ENCODE data around the gene TDRD9. TPM values are rescaled to one million over a fixed set of nuclear protein-coding genes. Genes with fewer than 3 reads are reported as not detected.

TDRD9 gene
- total RNA-seq, 6 donors from 2014 or later: 3.1 to 7.9 (median 5.1) TPM

GRCh38 chr14:103909531-103910261 lies 18.6 kb upstream of the TDRD9 start:
- no peaks in the 10 kb centered on the region for H3K27me3 ChIP-seq
- H3K36me3 ChIP-seq: peaks cover 22 to 39% (median 34%) of the 10 kb centered on the region in 4 donors
- H3K4me3 ChIP-seq: peak overlapping the region in 2 of 4 donors; percentile 1 to 14
- TF ChIP-seq POLR2AphosphoS5 (IDR thresholded peaks at IDR 0.05) (no peak), POLR2A (IDR thresholded peaks at IDR 0.05) (no peak), EP300 (IDR thresholded peaks at IDR 0.05) (no peak)
- TF ChIP-seq, protein P1, sequence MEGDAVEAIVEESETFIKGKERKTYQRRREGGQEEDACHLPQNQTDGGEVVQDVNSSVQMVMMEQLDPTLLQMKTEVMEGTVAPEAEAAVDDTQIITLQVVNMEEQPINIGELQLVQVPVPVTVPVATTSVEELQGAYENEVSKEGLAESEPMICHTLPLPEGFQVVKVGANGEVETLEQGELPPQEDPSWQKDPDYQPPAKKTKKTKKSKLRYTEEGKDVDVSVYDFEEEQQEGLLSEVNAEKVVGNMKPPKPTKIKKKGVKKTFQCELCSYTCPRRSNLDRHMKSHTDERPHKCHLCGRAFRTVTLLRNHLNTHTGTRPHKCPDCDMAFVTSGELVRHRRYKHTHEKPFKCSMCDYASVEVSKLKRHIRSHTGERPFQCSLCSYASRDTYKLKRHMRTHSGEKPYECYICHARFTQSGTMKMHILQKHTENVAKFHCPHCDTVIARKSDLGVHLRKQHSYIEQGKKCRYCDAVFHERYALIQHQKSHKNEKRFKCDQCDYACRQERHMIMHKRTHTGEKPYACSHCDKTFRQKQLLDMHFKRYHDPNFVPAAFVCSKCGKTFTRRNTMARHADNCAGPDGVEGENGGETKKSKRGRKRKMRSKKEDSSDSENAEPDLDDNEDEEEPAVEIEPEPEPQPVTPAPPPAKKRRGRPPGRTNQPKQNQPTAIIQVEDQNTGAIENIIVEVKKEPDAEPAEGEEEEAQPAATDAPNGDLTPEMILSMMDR (IDR thresholded peaks at IDR 0.05): no peak
- no peak for ATAC-seq (ENCODE audit: low FRiP score in 2 of 2)
- 78 to 86% methylated on average over 26 of the region's 26 CpGs for WGBS, 2 donors
- peaks cover 10 to 14% (median 11%) of the 10 kb centered on the region in 4 donors for H3K4me1 ChIP-seq
- H3K9me3 ChIP-seq: no peaks in the 10 kb centered on the region
- peak overlapping the region in 2 of 4 donors; percentile 22 to 33 for H3K27ac ChIP-seq
- DNase-seq: no peak

GRCh38 chr14:103910262-103910935 lies 17.9 kb upstream of the TDRD9 start:
- H3K36me3 ChIP-seq: peaks cover 22 to 43% (median 39%) of the 10 kb centered on the region in 4 donors
- peak; percentile 90 to 97 for ATAC-seq (ENCODE audit: low FRiP score in 2 of 2)
- H3K27me3 ChIP-seq: no peaks in the 10 kb centered on the region
- peak in 1 of 2 donors; percentile 95 for DNase-seq
- TF ChIP-seq, protein P1 (IDR thresholded peaks at IDR 0.05): peak; percentile 73 to 86 (median 82)
- no peak for TF ChIP-seq POLR2A (IDR thresholded peaks at IDR 0.05)
- H3K9me3 ChIP-seq: no peaks in the 10 kb centered on the region
- peak overlapping the region in 2 of 4 donors; percentile 1 to 14 for H3K4me3 ChIP-seq
- 24 to 32% methylated on average over 17 to 20 of the region's 20 CpGs for WGBS, 2 donors
- H3K4me1 ChIP-seq: peaks cover 10 to 14% (median 11%) of the 10 kb centered on the region in 4 donors
- peak overlapping the region in 2 of 4 donors; percentile 22 to 33 for H3K27ac ChIP-seq

DNA sequence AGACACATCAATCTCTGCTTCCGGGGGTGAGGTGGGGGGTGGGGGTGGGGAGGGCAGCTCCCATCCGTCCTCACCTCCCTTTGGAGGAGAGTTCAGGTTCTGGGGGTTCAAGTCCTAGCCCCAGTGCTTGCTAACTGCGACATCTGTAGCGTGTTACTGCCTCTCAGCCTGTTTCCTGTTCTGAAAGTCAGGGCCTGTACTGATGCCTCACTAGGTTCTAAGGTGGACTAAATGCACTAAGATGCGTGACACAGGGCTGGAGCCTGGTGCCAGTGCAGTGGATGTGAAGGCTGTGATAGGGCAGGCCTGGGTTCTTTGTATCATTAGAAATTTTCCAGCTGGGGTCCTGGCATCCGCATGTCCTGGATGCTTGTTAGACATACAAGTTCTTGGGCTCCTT lies 17.3 kb upstream of the TDRD9 start:
- no peaks in the 10 kb centered on the region for H3K9me3 ChIP-seq
- no peak overlapping the region for H3K4me3 ChIP-seq
- ATAC-seq (ENCODE audit: low FRiP score in 2 of 2) (no peak), DNase-seq (no peak)
- H3K27ac ChIP-seq: no peak overlapping the region
- no peaks in the 10 kb centered on the region for H3K27me3 ChIP-seq
- no peak for TF ChIP-seq POLR2AphosphoS5 (IDR thresholded peaks at IDR 0.05)
- no peak for TF ChIP-seq EP300 (IDR thresholded peaks at IDR 0.05)
- TF ChIP-seq, protein P1 (IDR thresholded peaks at IDR 0.05): no peak
- TF ChIP-seq POLR2A (IDR thresholded peaks at IDR 0.05): no peak
- peaks cover 22 to 47% (median 41%) of the 10 kb centered on the region in 4 donors for H3K36me3 ChIP-seq
- whole genome bisulfite sequencing, 2 donors: 79 to 90% methylated on average over 3 to 6 of the region's 6 CpGs
- peaks cover 10 to 14% (median 11%) of the 10 kb centered on the region in 4 donors for H3K4me1 ChIP-seq

- 96 to 98% methylated on average over 6 of the region's 6 CpGs for WGBS, 2 donors
- DNase-seq (no peak), ATAC-seq (ENCODE audit: low FRiP score in 2 of 2) (no peak)
- TF ChIP-seq POLR2AphosphoS5 (IDR thresholded peaks at IDR 0.05) (no peak), EP300 (IDR thresholded peaks at IDR 0.05) (no peak), POLR2A (IDR thresholded peaks at IDR 0.05) (no peak)
- TF ChIP-seq, protein P1 (IDR thresholded peaks at IDR 0.05): no peak
- Histone ChIP-seq H3K4me1 (peaks cover 12 to 40% (median 14%) of the 10 kb centered on the region in 4 donors), H3K27me3 (no peaks in the 10 kb centered on the region), H3K9me3 (no peaks in the 10 kb centered on the region), H3K27ac (no peak overlapping the region), H3K36me3 (peaks cover 22 to 62% (median 48%) of the 10 kb centered on the region in 4 donors), H3K4me3 (no peak overlapping the region)
Observed at GRCh38 chr14:103915616-103916015, 12.6 kb upstream of the TDRD9 start.
